Measurements from ENCODE around the gene ZNF516. TPM values are rescaled to one million over a fixed set of nuclear protein-coding genes. Genes with fewer than 3 reads are reported as not detected.

The ZNF516 gene
- total and polyA plus RNA-seq, 9 donors: 13.5 to 110 (median 95.2) TPM

DNA sequence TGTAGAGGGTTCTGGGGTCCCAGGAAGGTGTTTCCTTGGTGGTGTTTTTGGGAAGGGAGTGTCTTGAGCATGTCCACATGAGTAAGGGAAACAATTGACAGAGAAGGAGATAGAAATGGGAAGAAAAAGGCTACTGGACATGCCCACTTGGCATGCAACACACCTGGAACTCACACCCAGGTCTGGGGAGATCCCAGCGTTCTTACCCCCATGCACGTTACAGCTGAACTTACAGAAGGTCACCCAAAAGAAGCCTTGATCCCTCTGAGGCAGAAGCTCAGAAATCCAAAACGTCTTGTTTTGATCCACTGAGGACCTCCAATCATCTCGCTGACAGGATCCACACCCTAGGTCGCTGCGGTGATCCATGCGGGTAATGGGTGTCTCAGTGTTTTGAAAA, 142.0 kb downstream of the ZNF516 start:
- Histone ChIP-seq H3K4me1 (ENCODE audit: insufficient read depth) (peaks cover 4% of the 10 kb centered on the region), H3K36me3 (no peaks in the 10 kb centered on the region), H3K27me3 (no peaks in the 10 kb centered on the region), H3K4me3 (no peak overlapping the region), H3K9me3 (no peaks in the 10 kb centered on the region), H3K27ac (no peak overlapping the region)
- intact Hi-C loops (cut with DNase I): no loop called here
- WGBS, 3 donors: 92 to 96% (median 95%) methylated on average over 7 of the region's 7 CpGs
- peak in 1 of 5 donors; percentile 13 for DNase-seq
- TF ChIP-seq POLR2A (IDR thresholded peaks at IDR 0.05): no peak
- TF ChIP-seq, protein P1, sequence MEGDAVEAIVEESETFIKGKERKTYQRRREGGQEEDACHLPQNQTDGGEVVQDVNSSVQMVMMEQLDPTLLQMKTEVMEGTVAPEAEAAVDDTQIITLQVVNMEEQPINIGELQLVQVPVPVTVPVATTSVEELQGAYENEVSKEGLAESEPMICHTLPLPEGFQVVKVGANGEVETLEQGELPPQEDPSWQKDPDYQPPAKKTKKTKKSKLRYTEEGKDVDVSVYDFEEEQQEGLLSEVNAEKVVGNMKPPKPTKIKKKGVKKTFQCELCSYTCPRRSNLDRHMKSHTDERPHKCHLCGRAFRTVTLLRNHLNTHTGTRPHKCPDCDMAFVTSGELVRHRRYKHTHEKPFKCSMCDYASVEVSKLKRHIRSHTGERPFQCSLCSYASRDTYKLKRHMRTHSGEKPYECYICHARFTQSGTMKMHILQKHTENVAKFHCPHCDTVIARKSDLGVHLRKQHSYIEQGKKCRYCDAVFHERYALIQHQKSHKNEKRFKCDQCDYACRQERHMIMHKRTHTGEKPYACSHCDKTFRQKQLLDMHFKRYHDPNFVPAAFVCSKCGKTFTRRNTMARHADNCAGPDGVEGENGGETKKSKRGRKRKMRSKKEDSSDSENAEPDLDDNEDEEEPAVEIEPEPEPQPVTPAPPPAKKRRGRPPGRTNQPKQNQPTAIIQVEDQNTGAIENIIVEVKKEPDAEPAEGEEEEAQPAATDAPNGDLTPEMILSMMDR (IDR thresholded peaks at IDR 0.05): no peak
- no peak for TF ChIP-seq EP300 (IDR thresholded peaks at IDR 0.05)

DNA sequence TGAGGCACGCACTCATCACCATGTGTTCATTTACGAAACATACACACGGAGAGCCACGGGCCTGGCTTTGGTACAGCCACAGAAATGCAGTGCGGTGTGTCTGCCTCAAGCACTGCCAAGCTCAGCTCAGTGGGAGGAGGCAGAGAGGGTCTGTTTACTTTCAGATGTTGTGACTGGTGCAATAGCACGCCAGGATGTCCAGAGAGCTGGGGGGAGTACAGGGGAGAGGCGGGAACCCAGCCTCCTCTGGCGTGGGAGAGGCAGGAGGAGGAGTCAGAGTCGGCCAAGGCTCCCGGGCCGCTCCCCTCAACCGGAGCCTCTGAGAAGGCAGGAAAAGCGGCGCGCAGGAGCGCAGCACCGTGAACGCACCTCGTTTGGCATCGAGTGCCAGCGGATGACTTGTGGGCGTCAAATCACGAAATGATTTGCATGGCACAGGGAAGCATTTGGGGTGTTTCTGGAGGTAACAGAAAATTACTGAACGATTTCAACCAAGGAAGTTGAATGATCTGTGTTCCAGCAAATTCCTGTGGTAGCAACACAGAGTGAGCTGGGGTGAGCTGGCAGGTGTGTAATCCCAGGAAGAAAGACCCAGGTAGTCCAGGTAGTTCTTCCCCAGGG, 143.0 kb downstream of the ZNF516 start:
- Histone ChIP-seq H3K4me3 (peak overlapping the region; percentile 23), H3K4me1 (ENCODE audit: insufficient read depth) (peaks cover 4% of the 10 kb centered on the region), H3K36me3 (no peaks in the 10 kb centered on the region), H3K9me3 (no peaks in the 10 kb centered on the region), H3K27ac (no peak overlapping the region), H3K27me3 (no peaks in the 10 kb centered on the region)
- WGBS, 3 donors: 4 to 26% (median 11%) methylated on average over 24 of the region's 24 CpGs
- DNase-seq: peak; percentile 90 to 94 (median 92)
- TF ChIP-seq, protein P1 (IDR thresholded peaks at IDR 0.05): no peak
- TF ChIP-seq EP300 (IDR thresholded peaks at IDR 0.05) (no peak), POLR2A (IDR thresholded peaks at IDR 0.05) (peak; percentile 50)
- intact Hi-C loops (cut with DNase I): no loop called here

DNA sequence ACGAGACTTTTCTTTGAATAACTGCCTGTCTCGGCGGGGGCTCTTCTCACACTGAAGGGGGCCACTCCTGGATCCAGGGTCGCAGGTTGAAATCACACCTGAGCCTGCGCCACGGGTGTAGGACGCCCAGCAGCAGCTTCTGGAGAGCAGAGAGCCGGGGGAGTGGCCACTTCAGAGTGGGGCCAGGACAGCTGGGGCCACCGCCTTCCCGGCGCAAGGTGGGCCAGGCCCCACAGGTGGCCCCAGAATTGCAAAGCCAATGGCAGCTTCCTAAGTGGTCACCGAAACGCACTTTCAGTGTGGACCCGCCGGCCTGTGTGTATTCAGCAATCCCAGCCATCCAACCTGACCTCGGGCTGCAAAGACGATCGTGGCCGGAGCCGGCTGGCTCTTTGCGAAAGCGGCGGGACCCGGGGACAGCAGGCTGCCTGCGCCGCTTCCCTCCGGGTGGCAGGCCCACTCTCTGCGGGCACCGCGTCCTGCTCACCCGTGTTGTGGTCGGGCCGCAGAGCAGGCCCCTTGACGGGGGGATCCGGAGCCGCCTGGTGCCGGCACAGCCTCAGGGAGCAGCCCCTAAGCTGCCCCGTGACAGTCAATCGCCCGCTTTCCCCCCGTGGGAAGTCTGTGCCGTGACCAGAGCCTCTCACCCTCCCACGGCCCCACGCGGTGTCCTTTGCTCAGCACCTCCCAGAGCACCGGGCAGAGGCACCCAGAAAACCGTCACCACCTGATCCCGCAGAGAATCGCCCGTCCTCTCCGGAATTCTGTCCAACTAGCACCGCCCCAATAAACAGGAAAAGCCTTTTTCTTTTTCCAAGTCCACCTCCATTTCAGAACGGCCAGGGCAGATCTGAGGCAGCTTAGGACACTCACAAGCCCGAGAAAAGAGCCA, 144.7 kb downstream of the ZNF516 start:
- DNase-seq: peak in 4 of 5 donors; percentile 36 to 56 (median 48)
- no peak overlapping the region for H3K27ac ChIP-seq
- no peaks in the 10 kb centered on the region for H3K36me3 ChIP-seq
- no peak for TF ChIP-seq EP300 (IDR thresholded peaks at IDR 0.05)
- TF ChIP-seq, protein P1 (IDR thresholded peaks at IDR 0.05): no peak
- no peak for TF ChIP-seq POLR2A (IDR thresholded peaks at IDR 0.05)
- 92% methylated on average over 50 to 54 of the region's 54 CpGs for WGBS, 3 donors
- no peak overlapping the region for H3K4me3 ChIP-seq
- no peaks in the 10 kb centered on the region for H3K27me3 ChIP-seq
- no peaks in the 10 kb centered on the region for H3K9me3 ChIP-seq
- intact Hi-C loops (cut with DNase I): no loop called here
- H3K4me1 ChIP-seq (ENCODE audit: insufficient read depth): peaks cover 4% of the 10 kb centered on the region

DNA sequence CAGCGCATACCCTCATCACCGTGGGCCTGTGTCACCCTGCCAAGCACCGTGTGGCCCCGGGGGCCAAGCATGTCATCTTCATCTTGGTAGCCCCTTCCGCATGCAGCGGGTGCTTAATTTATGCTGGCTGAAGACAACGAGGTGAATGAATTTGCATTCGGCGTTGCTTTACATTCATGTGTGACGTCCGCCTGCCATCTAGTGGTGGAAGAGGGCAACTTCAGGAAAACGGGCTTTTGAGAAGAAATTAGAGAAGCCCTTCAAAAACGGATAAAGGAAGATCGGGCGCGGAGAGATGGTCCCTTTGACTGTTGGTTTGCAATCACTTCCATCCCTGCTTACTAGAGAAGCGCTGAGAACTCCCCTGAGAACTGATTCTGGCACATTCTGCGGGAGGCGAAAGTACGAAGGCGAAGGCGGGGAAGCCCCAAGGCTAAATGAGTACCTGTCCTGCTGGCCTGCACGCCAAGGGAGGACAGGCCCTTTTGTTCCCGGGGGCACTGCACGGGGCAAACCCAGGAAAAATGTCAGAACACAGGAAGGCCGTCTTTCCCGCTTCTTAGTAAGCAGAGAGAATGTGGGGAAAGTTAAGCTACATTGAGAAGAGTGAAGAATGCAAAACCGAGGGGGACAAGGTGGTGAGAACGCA, 145.9 kb downstream of the ZNF516 start:
- H3K36me3 ChIP-seq: no peaks in the 10 kb centered on the region
- 34 to 36% (median 36%) methylated on average over 29 of the region's 29 CpGs for WGBS, 3 donors
- no peak for TF ChIP-seq EP300 (IDR thresholded peaks at IDR 0.05)
- TF ChIP-seq, protein P1 (IDR thresholded peaks at IDR 0.05): peak; percentile 62 to 90 (median 89)
- H3K27me3 ChIP-seq: no peaks in the 10 kb centered on the region
- peak; percentile 64 to 83 (median 78) for DNase-seq
- no peaks in the 10 kb centered on the region for H3K9me3 ChIP-seq
- H3K27ac ChIP-seq: no peak overlapping the region
- intact Hi-C loops (cut with DNase I): loop anchor here in 3 of 4 donors (5.0 kb wide), 3 partner anchors 87 to 1687 kb away; no protein-coding TSS in a partner anchor
- peaks cover 3% of the 10 kb centered on the region for H3K4me1 ChIP-seq (ENCODE audit: insufficient read depth)
- no peak overlapping the region for H3K4me3 ChIP-seq
